Measurements from ENCODE around the gene PDGFC.

Gene PDGFC

DNA sequence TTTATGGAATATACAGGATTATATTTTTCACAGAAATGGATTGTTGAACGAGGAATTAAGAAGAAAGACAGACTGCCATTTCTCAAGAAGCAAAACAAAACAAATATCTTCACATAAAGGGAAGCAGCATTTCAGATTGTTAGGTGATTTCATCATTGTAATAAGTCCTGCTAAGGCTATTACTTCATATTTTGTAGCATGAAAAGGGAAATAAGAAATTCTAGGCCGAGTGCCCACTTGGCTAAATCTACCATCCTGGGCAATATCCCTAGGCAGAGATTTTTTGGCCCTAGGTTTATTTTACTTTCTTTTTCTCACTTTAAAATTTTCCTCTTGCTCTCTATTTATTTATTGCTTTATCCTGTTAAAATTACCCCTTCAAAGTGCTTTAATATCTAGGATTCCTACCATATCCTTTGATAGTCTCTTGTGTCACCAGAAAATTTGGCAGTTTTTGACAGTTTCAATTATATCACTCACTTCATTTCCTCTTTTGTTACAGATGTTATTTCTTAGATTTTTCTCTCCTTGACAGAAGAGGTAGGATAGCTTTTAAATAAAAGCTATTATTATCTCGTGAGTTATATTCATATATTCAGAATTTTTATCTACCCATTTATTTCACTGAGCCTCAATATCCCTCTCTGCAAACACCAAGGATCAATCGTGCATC lies 142.3 kb downstream of the PDGFC start:
- no peak for DNase-seq (ENCODE audit: low read depth in 2 of 2)

DNA sequence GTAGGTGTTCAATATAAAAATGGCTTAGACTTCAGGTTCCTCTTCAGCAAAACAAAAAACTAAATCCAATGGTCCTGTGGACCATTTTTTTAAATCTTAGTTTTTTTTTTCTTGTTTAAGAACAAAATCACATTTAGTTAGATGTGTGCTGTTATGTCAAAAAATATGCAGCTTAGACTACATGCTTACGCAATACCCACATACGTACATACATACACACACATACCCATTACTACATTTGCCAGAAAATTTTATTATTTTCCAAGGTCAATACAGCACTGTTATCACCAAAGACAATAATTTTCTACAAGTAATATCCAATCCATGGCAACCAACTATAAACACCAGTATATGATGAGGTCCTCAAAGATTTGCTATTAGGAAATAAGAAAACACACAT lies 144.1 kb downstream of the PDGFC start:
- no peak for DNase-seq (ENCODE audit: low read depth in 2 of 2)

DNA sequence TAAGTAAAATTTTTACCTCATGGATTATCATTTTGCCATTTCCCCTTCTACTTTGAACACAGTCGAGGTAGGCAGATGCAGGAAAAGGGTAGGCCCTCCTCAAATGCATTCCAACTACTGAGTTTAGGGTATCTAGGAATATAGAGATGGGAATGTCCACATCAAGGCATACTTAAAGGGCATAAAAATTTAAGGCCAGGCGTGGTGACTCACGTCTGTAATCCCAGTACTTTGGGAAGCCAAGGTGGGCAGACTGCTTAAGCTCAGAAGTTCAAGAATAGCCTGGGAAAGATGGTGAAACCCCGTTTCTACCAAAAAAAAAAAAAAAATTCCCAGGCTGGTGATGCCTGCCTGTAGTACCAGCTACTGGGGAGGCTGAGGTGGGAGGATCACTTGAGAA lies 146.5 kb downstream of the PDGFC start:
- DNase-seq (ENCODE audit: low read depth in 2 of 2): no peak

DNA sequence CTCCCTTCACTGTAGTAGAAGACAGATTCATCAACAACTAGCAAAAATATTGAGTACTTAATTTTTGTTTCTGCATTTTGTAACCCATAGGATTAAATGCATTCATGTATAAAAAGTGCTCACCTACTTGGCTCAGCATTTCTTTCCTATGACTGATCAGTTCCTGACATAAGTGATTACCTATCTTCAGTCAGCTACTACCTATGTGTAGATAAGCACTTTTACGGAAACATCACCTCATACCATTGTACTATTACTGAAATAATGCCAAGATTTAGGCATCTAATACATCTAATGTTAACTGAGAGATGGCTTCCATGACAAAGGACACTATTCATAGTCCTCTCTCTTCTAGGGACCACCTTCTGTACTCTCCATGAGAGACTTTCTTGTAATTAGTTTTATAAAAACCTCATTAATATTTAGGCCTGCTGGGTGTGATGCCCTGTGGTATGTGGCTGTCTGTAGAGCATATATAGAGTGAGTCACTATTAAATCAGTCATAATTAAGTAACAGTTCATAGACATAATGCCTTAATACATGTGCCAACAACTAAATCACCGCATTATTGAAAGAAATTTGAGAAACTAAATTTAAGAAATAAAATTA lies 147.0 kb downstream of the PDGFC start:
- no peak for DNase-seq (ENCODE audit: low read depth in 2 of 2)

DNA sequence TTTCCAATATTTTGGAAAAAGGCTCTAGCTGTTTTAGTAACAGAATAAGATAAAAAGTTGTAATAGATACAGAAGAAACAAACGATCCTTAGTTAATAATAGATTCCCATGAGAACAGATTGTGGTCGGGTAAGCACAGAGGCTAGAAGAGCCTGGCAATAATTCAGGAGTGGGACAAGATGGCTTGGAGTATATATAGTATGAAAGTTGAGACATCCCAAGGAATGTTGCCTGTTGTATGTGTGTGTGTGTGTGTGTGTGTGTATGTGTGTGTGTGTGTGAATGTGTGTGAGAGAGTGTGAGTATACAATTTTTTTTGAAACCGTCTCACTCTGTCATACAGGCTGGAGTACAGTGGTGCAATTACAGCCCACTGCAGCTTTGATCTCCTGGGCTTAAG lies 150.7 kb downstream of the PDGFC start:
- DNase-seq (ENCODE audit: low read depth in 2 of 2): no peak

DNA sequence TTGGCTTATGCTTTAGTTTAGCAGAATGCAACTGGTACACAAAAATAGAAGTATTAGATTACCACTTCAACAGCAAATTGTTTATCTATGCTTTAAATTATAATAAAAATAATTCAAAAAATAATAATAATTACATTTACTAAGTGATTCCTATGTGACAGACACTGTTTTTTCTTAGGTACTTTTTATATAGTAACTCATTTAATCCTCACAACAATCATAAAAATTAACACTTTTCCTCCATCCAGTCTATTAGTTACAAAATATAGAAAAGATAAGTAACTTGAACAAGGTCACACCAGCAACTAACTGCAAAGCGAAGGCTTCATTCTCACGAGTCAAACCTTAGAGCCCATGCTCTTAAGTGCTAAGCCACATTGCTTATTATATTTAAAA lies 155.2 kb downstream of the PDGFC start:
- DNase-seq (ENCODE audit: low read depth in 2 of 2): no peak

DNA sequence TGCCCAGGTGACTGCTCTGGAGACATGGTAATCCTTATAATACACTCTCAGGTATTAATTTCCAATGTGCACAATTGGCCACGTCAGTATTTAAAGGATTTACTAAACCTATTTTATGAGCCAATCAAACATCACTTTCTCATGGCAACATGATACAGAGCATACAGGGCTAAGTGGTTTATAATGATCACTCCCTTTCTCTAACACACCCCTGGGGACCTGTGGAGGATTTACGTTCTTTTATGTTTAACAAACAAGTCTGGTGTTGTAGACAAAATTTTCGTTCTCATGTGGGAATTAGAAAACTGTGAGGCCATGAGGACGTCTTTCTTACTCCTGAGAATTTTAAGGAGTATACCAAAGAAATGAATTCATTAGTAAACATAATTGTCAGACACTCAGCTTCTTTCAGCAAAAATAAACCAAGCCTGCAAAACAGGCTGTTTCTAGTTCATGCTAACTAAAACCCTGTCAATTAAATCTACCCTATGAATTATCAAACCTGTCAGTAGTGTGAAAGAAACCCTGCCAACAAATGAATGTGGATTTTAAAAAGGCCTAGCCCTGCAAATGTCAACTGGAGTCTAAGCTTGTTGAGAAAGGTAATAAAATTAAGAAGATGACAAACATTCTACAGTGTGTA lies 155.8 kb downstream of the PDGFC start:
- DNase-seq (ENCODE audit: low read depth in 2 of 2): no peak

DNA sequence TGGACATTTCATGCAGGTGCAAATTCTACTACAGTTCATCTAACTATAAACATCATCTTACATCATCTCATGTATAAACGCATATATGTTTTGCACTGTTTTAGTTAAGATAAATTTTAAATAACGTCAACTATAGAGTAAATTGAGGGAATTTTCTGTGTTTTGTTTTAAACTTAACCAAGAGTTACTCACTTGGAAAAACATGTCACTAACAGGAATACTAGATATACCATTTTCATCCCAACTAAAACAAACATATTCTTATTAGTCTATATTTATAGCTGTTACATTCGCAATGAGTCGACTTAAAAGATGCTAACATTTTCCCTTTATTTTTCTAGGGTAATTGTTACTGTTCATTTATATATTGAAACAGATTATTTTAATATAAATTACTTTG lies 159.6 kb downstream of the PDGFC start:
- no peak for DNase-seq (ENCODE audit: low read depth in 2 of 2)

DNA sequence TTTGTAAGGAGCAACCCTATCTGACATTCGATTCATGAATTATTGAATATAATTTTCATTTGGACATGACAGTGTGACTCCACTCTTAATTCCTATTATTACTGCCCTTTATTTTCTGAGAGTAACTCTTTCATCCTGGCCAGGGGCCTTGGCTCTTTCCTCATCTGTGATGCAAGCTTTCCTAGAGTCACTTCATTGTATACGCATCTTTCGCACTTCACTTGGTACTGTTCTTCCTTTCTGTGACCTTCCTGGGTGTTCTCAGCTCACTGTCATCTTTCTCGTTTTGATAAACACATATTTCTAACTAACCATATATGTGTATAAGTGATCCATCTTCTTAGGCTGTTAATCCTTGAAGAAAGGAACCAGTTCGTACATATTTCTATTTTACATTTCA lies 160.3 kb downstream of the PDGFC start:
- DNase-seq (ENCODE audit: low read depth in 2 of 2): no peak

DNA sequence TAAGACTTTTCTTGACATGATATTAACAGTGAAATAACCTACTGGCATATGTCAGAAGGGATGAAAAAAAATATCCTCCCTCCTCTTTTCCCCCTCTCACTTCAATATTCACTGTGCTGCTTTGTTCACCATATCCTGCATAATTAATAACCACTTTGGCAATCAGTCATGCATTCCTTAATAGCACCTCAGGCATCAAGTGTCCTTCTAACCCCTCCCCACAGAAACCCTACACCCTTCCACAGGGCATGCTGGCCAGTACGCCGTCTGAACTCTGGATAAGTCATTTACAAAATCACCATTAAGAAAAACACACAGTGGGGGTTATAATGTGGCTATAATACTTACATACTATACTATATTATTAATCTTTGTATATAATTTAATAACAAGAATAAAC lies 165.9 kb downstream of the PDGFC start:
- no peak for DNase-seq (ENCODE audit: low read depth in 2 of 2)

DNA sequence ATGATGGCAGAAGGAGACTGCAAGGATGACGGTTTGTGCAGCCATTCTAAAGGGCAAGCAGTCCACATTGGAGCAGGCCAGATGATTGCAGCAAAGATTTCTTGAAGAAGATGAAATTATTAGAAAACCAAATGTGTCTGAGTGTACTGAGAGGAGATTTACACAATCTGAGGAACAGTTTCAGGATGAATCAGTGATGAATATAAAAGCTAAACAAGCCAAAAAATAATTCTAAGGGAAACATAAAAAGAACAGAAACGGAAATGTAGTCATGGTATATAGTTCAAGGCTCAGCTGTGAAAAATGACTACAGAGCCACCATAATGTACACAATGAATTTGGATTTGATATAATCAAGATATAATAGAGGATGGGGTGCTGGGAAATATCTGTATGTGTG lies 168.5 kb downstream of the PDGFC start:
- no peak for DNase-seq (ENCODE audit: low read depth in 2 of 2)

DNA sequence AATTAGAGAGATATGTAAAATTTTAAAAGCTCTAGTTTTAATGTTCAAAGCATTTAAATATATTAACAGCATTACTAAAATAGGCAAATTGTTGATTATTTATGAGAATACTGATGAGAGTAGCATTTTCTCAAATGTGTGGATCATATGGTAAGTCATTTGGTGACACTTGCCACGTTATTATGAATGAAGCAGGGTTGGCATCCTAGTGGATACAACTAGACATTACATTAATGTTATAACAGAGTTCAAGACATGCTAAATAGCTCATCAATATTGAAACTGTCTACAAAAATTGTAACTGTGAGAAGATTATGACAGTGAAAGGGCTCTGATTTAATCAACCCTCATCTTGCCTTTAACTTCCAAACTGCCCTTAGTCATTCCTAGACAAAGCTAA lies 171.1 kb downstream of the PDGFC start:
- no peak for DNase-seq (ENCODE audit: low read depth in 2 of 2)

DNA sequence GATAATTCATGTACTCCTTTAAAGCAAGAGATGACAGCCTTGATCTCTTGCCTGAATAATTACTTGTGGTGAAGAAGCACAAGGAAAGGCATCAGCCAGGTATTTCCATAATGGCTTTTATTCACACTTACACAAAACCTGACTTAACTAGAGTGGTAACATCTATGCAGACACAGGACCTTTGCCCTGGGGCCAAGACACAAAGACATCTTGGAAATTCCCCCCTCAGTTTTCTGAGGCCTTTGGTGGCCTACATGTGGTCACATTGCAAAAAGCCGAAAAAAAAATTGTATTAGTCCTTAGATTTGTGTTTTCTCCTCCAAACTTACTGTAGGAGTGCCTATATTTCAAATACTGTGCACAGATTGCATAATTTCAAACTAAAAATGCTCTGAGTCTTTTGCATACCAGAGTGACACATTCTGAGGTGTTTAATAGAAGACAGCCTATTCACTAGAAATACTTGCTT lies 172.4 kb downstream of the PDGFC start:
- no peak for DNase-seq (ENCODE audit: low read depth in 2 of 2)

DNA sequence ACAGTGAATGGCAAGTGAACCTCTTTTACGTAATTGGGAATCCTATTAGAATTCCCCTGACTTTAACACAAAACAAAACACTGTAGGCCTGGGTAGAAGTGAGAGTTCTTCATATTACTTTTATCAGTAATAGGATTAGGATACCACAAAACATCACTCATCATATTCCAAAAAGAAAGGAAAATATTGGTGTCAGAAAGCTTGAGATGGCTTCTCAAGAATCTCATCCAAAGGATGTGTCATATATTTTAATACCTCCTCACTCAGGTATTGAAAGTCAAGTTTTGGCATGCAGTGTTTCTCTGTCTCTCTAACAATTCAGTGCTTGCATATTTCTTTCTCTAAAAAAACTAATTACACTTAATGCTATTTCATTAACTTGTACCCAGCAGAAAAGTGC lies 173.2 kb downstream of the PDGFC start:
- no peak for DNase-seq (ENCODE audit: low read depth in 2 of 2)

DNA sequence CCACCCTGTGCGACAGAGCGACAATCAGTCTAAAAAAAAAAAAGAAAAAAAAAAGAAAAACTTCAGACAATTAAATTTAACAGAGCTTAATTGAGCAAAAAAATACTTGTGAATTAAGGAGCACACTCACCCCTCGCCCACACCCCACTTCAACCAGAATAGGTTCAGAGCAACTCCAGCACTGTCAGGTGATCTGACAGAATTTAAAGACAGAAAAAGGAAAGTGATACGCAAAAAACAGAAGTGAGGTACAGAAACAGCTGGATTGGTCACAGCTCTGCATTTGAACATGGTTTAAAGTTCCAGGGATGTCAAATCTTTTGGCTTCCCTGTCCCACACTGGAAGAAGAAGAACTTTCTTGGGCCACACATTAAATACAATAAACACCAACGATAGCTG lies 174.4 kb downstream of the PDGFC start:
- DNase-seq (ENCODE audit: low read depth in 2 of 2): no peak

DNA sequence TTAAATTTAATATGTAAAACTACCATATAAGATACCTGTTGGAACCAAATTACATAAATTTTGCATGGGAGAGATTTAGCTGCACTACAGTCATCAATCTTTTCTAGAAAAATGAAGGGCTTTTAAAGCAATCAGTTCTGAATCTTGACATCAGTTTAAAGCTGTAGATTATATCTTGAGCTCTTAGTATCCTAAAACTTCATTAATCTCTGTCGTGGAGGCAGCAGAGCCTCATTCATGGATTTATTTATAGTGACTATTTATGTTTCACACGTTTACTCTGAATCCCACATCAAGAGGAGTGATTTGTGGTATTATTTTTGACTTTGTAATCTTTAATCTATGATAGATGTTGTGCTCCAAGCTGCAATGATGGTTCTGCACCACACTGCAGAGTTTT lies 175.9 kb downstream of the PDGFC start:
- no peak for DNase-seq (ENCODE audit: low read depth in 2 of 2)

DNA sequence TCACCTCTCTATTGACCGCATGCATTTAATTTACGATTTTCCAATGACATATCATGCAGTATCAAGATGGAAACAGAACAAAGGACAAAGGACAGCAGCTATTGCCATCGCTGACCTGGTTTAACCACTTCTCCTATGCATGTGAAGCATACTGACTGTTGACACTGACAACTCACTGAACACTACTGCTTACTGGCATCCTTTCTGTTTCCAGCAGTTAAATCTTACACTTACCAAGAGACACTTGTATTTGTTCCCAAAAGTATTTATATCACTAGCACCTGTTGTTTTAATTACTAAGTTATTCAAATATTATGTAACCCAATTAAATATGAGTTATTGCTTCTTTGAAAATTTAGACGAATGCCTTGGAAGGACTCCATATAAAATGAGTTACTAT lies 176.7 kb downstream of the PDGFC start:
- DNase-seq (ENCODE audit: low read depth in 2 of 2): no peak

DNA sequence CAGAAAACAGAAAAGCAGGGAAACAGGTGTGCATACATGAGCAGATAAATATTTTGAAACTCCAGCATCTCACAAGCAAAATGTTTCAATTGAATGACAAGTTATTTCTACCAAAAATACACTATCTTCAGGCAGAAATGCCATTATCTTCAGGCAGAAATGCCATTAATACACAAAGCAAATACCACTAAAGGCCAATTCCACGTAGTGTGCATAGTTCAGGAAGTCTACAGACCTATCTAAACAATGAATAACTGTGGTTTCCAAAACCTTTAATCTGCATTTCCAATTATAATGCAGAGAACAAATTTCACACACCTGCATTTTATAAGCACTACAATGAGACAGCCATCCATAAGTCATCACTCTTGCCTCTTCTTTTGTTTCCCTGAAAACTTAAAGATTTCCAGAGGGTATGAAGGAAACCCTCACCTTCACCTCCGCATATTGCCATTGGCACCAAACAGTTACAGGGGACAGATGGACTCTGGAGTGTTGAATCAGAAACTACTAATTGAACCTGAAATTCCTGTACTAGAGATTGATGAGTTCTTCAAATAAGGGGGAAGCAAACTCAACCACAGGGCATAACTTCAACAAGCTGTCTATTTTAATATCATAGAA lies 179.0 kb downstream of the PDGFC start:
- DNase-seq (ENCODE audit: low read depth in 2 of 2): no peak

DNA sequence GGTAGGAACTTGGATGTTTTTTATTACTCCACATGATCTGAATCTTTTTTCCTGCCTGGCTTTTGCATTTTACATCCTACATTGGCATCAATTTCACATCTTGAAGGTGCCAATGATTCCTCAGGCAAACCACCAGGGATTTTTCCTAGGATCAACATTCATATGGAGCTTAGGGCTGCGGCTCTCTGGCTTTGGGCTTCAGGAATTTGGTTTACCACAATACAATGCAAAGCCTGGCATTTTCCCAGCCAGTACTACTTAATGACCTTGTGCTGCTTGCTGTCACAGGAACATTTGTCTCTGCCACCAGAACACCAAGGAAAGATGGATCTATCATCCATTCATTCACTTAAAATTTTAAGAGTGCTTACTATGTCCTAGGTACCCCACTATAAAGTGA lies 180.7 kb downstream of the PDGFC start:
- no peak for DNase-seq (ENCODE audit: low read depth in 2 of 2)

DNA sequence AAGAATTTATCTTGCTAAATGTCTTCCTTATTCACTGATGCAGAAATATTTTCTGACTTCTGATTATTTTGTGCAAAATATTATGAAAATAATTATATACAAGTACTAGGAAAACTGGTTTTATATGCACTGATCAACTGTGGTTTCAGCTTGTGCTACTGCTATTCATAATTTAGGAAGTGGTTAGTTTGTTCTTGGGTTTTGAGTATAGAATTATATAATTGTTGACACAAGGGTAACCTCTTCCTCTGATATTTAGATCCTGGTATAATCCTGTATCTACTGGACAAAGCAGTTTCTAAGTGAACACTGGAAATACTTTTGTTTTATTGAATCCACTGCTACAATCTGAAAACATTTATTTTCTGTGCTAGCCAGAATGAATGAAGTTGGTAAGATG lies 182.8 kb downstream of the PDGFC start:
- no peak for DNase-seq (ENCODE audit: low read depth in 2 of 2)

DNA sequence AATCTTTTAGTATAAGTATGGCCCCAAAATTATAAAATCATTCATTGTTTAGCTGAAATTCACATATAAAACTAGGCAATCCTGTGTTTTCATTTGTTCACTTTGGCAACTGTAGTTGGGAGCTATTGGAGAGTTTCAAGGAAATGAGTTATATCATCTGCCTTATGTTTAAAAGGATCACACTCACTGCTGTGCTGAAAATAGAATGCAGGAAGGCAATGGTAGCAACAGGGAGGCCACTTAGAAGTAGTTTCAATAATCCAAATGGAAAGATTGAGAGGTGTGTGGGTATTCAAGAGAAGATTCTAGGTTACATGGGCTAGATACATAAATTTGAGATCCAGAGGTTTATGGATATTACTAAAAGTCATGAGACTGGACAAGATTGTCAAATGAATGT lies 184.9 kb downstream of the PDGFC start:
- DNase-seq (ENCODE audit: low read depth in 2 of 2): no peak

DNA sequence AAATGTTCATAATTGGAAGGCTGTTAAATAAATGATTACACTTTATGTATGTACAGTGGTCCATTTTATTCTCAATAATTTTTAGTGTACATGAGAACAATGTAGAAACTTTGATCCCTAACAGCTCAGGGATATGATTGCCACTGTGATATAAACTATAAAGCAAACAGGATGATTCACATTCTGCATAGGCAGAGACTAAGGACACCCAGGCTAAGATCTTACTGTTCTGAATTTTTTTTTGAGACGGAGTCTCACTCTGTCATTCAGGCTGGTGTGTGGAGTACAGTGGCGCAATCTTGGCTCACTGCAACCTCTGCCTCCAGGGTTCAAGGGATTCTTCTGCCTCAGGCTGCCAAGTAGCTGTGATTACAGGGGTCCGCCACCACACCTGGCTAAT lies 186.6 kb downstream of the PDGFC start:
- DNase-seq (ENCODE audit: low read depth in 2 of 2): no peak

DNA sequence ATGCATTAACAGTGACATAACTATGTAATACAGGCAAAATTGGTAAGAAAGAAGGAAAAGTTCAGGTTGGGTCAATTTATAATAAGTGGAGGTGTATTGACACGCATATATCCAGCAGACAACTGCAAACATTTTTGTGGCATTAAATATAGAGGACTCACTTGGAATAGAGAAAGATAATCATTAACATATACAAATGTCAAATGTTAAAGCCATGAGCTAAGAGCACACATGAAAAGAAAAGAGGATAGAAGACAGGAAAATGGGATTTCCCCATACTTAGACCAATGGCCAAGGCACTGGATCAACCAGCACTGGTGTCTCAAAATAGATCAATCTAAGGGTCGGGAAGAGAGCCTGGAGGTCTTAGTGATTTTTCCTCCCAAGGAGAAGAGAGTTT lies 187.6 kb downstream of the PDGFC start:
- DNase-seq (ENCODE audit: low read depth in 2 of 2): no peak
